Left lung (tissue), 10 donors: ENCODE measurements around the gene EPHA5. TPM values are rescaled to one million over a fixed set of nuclear protein-coding genes. Genes with fewer than 3 reads are reported as not detected.

Experiments
- ATAC-seq: fragments of 200-7000 bp; cut with Tn5 transposase; one replicate; pipeline ENCODE4 v1.9.1; 2020; ENCODE audit warnings: moderate library complexity
- DNase-seq, 4 donors: peaks; one replicate each; pipeline ENCODE4 v3.0.0-alpha.2; 2013 to 2020
- H3K27ac ChIP-seq, 2 donors: fragments of 200-600 bp; sonication (generic) in 1 of 2; one replicate each; pipeline versions ENCODE4 v1.5.0 to v1.8.0; 2020 to 2021
- H3K27me3 ChIP-seq, 2 donors: fragments of 200-600 bp; sonication (generic) in 1 of 2; one replicate each; pipeline versions ENCODE4 v1.5.0 to v1.8.0; 2020 to 2021
- H3K36me3 ChIP-seq, 2 donors: fragments of 200-600 bp; sonication (generic) in 1 of 2; one replicate each; pipeline versions ENCODE4 v1.5.0 to v1.8.0; 2020 to 2021
- H3K4me1 ChIP-seq, 2 donors: fragments of 200-600 bp; one replicate each; pipeline ENCODE4 v1.8.0; 2021
- H3K4me3 ChIP-seq, 2 donors: fragments of 200-600 bp; sonication (generic) in 1 of 2; one replicate each; pipeline versions ENCODE4 v1.5.0 to v1.8.0; 2020 to 2021; ENCODE audit warnings: mild to moderate bottlenecking in 1 of 2
- H3K9me3 ChIP-seq, 2 donors: fragments of 200-600 bp; sonication (generic) in 1 of 2; one replicate each; pipeline versions ENCODE4 v1.5.0 to v1.8.0; 2020 to 2021
- intact Hi-C, 2 donors: fragments of 100-400 bp; cut with DNase I; formaldehyde crosslinking; loops; one replicate each; pipeline versions ENCODE4 v1.11.2 to v1.14.2; 2022
- polyA plus RNA-seq, 6 donors: library from polyadenylated mRNA; unstranded; fragments of 120-200 nt; gene quantifications; one replicate each; pipeline ENCODE4 v1.2.1, GENCODE V29; 2013; ENCODE audit not compliant: insufficient read length in 6 of 6
- total RNA-seq, 2 donors: library from RNA; stranded (reverse); fragmentation: NEBNext Ultra II Directional; extraction: Animal tissue kit (Norgen Biotek cat#: 25700); gene quantifications; one replicate each; pipeline ENCODE4 v1.2.1, GENCODE V29; 2021
- TF ChIP-seq, protein P1 (sequence below), 2 donors: fragments of 200-600 bp; sonication (generic) in 1 of 2; IDR thresholded peaks; one replicate each; pipeline versions ENCODE4 v1.5.0 to v1.8.0; 2021; ENCODE audit warnings: antibody characterized with exemption in 2 of 2
- donor health status: DM: no; HTN: yes; CAD: no.
- donor health status: DM: no; HTN: no; CAD: no.

EPHA5 gene
- total and polyA plus RNA-seq, 8 donors = 0.01 to 0.12 (median 0.08) TPM; not detected in 2

GRCh38 chr4:65589331-65589730 is 81.0 kb downstream of the EPHA5 start:
- no peaks in the 10 kb centered on the region for H3K36me3 ChIP-seq
- intact Hi-C loops = no loop called here
- ATAC-seq = no peak
- no peaks in the 10 kb centered on the region for H3K4me1 ChIP-seq
- TF ChIP-seq, protein P1, sequence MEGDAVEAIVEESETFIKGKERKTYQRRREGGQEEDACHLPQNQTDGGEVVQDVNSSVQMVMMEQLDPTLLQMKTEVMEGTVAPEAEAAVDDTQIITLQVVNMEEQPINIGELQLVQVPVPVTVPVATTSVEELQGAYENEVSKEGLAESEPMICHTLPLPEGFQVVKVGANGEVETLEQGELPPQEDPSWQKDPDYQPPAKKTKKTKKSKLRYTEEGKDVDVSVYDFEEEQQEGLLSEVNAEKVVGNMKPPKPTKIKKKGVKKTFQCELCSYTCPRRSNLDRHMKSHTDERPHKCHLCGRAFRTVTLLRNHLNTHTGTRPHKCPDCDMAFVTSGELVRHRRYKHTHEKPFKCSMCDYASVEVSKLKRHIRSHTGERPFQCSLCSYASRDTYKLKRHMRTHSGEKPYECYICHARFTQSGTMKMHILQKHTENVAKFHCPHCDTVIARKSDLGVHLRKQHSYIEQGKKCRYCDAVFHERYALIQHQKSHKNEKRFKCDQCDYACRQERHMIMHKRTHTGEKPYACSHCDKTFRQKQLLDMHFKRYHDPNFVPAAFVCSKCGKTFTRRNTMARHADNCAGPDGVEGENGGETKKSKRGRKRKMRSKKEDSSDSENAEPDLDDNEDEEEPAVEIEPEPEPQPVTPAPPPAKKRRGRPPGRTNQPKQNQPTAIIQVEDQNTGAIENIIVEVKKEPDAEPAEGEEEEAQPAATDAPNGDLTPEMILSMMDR (IDR thresholded peaks at IDR 0.05) = no peak
- DNase-seq = no peak
- H3K27ac ChIP-seq = no peak overlapping the region
- no peaks in the 10 kb centered on the region for H3K9me3 ChIP-seq
- no peak overlapping the region for H3K4me3 ChIP-seq
- H3K27me3 ChIP-seq = no peaks in the 10 kb centered on the region

GRCh38 chr4:65580551-65580950 is 89.7 kb downstream of the EPHA5 start:
- Histone ChIP-seq H3K27me3 (no peaks in the 10 kb centered on the region), H3K36me3 (no peaks in the 10 kb centered on the region), H3K27ac (no peak overlapping the region), H3K9me3 (no peaks in the 10 kb centered on the region), H3K4me3 (no peak overlapping the region), H3K4me1 (no peaks in the 10 kb centered on the region)
- DNase-seq = no peak
- TF ChIP-seq, protein P1 (IDR thresholded peaks at IDR 0.05) = no peak
- ATAC-seq = no peak
- intact Hi-C loops = no loop called here

DNA sequence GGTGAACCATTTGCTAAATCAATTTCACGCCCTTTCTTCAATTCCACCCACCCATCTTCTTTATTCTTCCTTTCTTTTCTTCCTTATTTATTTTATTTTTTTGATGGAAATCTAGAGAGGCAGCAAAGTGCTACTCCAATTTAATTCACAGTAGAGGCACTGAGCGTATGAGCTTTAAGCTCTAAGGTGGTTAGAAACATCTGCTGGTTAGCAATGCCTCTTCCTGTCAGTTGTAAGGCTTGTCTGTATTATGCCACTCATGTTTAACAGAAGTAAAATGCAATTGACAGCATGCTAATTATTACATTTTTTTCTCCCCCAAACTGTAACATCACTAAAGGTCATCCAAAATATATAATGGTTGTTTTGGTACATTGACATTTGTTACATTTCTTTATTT is 103.8 kb downstream of the EPHA5 start:
- ATAC-seq = no peak
- Histone ChIP-seq H3K4me1 (no peaks in the 10 kb centered on the region), H3K9me3 (no peaks in the 10 kb centered on the region), H3K27ac (no peak overlapping the region), H3K36me3 (no peaks in the 10 kb centered on the region), H3K4me3 (no peak overlapping the region), H3K27me3 (no peaks in the 10 kb centered on the region)
- no peak for DNase-seq
- intact Hi-C loops = no loop called here
- TF ChIP-seq, protein P1 (IDR thresholded peaks at IDR 0.05) = no peak

GRCh38 chr4:65561164-65561563 is 109.1 kb downstream of the EPHA5 start:
- Histone ChIP-seq H3K36me3 (no peaks in the 10 kb centered on the region), H3K27me3 (no peaks in the 10 kb centered on the region), H3K9me3 (no peaks in the 10 kb centered on the region), H3K4me1 (no peaks in the 10 kb centered on the region), H3K4me3 (no peak overlapping the region), H3K27ac (no peak overlapping the region)
- ATAC-seq (no peak), DNase-seq (no peak)
- intact Hi-C loops = no loop called here
- TF ChIP-seq, protein P1 (IDR thresholded peaks at IDR 0.05) = no peak

- ATAC-seq = no peak
- DNase-seq = no peak
- intact Hi-C loops = no loop called here
- H3K27ac ChIP-seq = no peak overlapping the region
- no peaks in the 10 kb centered on the region for H3K27me3 ChIP-seq
- H3K36me3 ChIP-seq = no peaks in the 10 kb centered on the region
- H3K4me3 ChIP-seq = no peak overlapping the region
- no peaks in the 10 kb centered on the region for H3K9me3 ChIP-seq
- no peaks in the 10 kb centered on the region for H3K4me1 ChIP-seq
- TF ChIP-seq, protein P1 (IDR thresholded peaks at IDR 0.05) = no peak
Measured at GRCh38 chr4:65559270-65559669, 111.0 kb downstream of the EPHA5 start.
